ENCODE data around the gene ASS1.

The ASS1 gene

GRCh38 chr9:130473009-130473408, 28.2 kb downstream of the ASS1 start:
- Histone ChIP-seq H3K9me3 (ENCODE audit: control insufficient read depth, insufficient read depth, low read length) (no peaks in the 10 kb centered on the region), H3K4me3 (ENCODE audit: low read depth, low read length) (no peak overlapping the region), H3K9ac (ENCODE audit: low read depth, low read length) (no peak overlapping the region), H3K36me3 (ENCODE audit: control insufficient read depth, insufficient read depth, low read length) (no peaks in the 10 kb centered on the region), H3K4me1 (ENCODE audit: control insufficient read depth, insufficient read depth, low read length) (peaks cover 10% of the 10 kb centered on the region), H3K27me3 (ENCODE audit: control insufficient read depth, insufficient read depth, low read length) (no peaks in the 10 kb centered on the region)

- Histone ChIP-seq H3K36me3 (ENCODE audit: control insufficient read depth, insufficient read depth, low read length) (no peaks in the 10 kb centered on the region), H3K4me3 (ENCODE audit: low read depth, low read length) (no peak overlapping the region), H3K27me3 (ENCODE audit: control insufficient read depth, insufficient read depth, low read length) (no peaks in the 10 kb centered on the region), H3K9me3 (ENCODE audit: control insufficient read depth, insufficient read depth, low read length) (no peaks in the 10 kb centered on the region), H3K9ac (ENCODE audit: low read depth, low read length) (no peak overlapping the region), H3K4me1 (ENCODE audit: control insufficient read depth, insufficient read depth, low read length) (peaks cover 10% of the 10 kb centered on the region)
Measured at GRCh38 chr9:130473566-130473965, 28.8 kb downstream of the ASS1 start.

- no peaks in the 10 kb centered on the region for H3K9me3 ChIP-seq (ENCODE audit: control insufficient read depth, insufficient read depth, low read length)
- H3K4me3 ChIP-seq (ENCODE audit: low read depth, low read length), result no peak overlapping the region
- H3K4me1 ChIP-seq (ENCODE audit: control insufficient read depth, insufficient read depth, low read length), result peaks cover 10% of the 10 kb centered on the region
- no peaks in the 10 kb centered on the region for H3K27me3 ChIP-seq (ENCODE audit: control insufficient read depth, insufficient read depth, low read length)
- H3K9ac ChIP-seq (ENCODE audit: low read depth, low read length), result peak overlapping the region; percentile 37
- H3K36me3 ChIP-seq (ENCODE audit: control insufficient read depth, insufficient read depth, low read length), result no peaks in the 10 kb centered on the region
Measured at GRCh38 chr9:130474106-130474505, 29.3 kb downstream of the ASS1 start.

DNA sequence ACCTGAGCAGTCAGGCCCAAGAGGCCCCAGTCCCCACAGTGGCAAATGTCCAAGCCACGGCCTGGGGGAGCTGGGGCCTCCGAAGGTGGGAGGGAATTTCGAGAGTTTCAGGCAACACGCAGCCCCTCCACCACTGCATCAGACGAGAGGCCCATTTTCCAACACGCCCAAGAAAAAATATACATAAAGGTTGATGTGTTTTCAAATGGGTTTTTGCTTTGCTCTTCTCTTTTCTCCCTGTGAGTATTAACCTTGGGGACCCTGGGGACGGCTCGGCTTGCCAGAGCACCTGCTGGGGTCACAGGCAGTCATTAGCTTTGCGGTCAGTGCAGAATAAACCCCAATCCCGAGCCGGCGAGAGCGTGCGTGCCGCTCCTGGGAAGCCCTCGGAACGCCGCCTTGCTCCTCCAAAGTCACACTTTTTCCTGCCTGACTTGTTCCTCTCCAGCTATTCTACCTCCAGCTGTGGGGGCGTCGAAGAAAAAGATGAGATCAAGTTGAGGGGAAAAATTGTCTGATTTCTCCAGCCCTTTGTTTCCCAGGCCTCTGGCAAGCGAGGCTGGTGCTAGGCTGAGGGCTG, 31.5 kb downstream of the ASS1 start:
- no peak overlapping the region for H3K4me3 ChIP-seq (ENCODE audit: low read depth, low read length)
- H3K36me3 ChIP-seq (ENCODE audit: control insufficient read depth, insufficient read depth, low read length), result peaks cover 8% of the 10 kb centered on the region
- no peaks in the 10 kb centered on the region for H3K27me3 ChIP-seq (ENCODE audit: control insufficient read depth, insufficient read depth, low read length)
- no peaks in the 10 kb centered on the region for H3K9me3 ChIP-seq (ENCODE audit: control insufficient read depth, insufficient read depth, low read length)
- H3K4me1 ChIP-seq (ENCODE audit: control insufficient read depth, insufficient read depth, low read length), result peaks cover 10% of the 10 kb centered on the region
- no peak overlapping the region for H3K9ac ChIP-seq (ENCODE audit: low read depth, low read length)

GRCh38 chr9:130477564-130477963, 32.8 kb downstream of the ASS1 start:
- Histone ChIP-seq H3K4me1 (ENCODE audit: control insufficient read depth, insufficient read depth, low read length) (peaks cover 10% of the 10 kb centered on the region), H3K9ac (ENCODE audit: low read depth, low read length) (no peak overlapping the region), H3K4me3 (ENCODE audit: low read depth, low read length) (no peak overlapping the region), H3K9me3 (ENCODE audit: control insufficient read depth, insufficient read depth, low read length) (no peaks in the 10 kb centered on the region), H3K27me3 (ENCODE audit: control insufficient read depth, insufficient read depth, low read length) (no peaks in the 10 kb centered on the region), H3K36me3 (ENCODE audit: control insufficient read depth, insufficient read depth, low read length) (peaks cover 8% of the 10 kb centered on the region)

DNA sequence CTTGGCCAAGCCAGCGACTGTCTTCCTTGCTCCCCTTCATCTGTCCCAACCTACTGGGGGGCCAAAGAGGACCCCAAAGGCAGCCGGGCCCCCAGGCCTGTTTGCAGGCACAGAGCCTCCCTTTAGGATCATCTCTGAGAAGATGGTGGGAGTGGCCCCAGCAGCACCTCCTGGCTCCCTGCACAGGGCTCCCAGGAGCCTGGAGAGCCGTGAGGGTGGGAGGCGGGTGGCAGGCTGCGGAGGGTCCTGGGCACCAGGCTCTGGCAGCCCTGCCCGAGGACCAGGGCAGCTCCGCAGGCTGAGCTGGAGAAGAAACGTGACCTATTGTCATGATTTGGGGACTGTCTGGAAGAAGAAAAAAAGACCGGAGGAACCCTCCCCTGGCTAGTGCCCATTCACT, 33.4 kb downstream of the ASS1 start:
- H3K9ac ChIP-seq (ENCODE audit: low read depth, low read length), result no peak overlapping the region
- no peaks in the 10 kb centered on the region for H3K9me3 ChIP-seq (ENCODE audit: control insufficient read depth, insufficient read depth, low read length)
- no peaks in the 10 kb centered on the region for H3K27me3 ChIP-seq (ENCODE audit: control insufficient read depth, insufficient read depth, low read length)
- peaks cover 8% of the 10 kb centered on the region for H3K36me3 ChIP-seq (ENCODE audit: control insufficient read depth, insufficient read depth, low read length)
- peaks cover 10% of the 10 kb centered on the region for H3K4me1 ChIP-seq (ENCODE audit: control insufficient read depth, insufficient read depth, low read length)
- no peak overlapping the region for H3K4me3 ChIP-seq (ENCODE audit: low read depth, low read length)

GRCh38 chr9:130478736-130479575, 34.2 kb downstream of the ASS1 start:
- H3K4me1 ChIP-seq (ENCODE audit: control insufficient read depth, insufficient read depth, low read length), result peaks cover 6% of the 10 kb centered on the region
- peaks cover 8% of the 10 kb centered on the region for H3K36me3 ChIP-seq (ENCODE audit: control insufficient read depth, insufficient read depth, low read length)
- no peaks in the 10 kb centered on the region for H3K9me3 ChIP-seq (ENCODE audit: control insufficient read depth, insufficient read depth, low read length)
- no peak overlapping the region for H3K9ac ChIP-seq (ENCODE audit: low read depth, low read length)
- no peak overlapping the region for H3K4me3 ChIP-seq (ENCODE audit: low read depth, low read length)
- H3K27me3 ChIP-seq (ENCODE audit: control insufficient read depth, insufficient read depth, low read length), result no peaks in the 10 kb centered on the region

GRCh38 chr9:130479587-130479986, 34.8 kb downstream of the ASS1 start:
- H3K9ac ChIP-seq (ENCODE audit: low read depth, low read length), result no peak overlapping the region
- H3K27me3 ChIP-seq (ENCODE audit: control insufficient read depth, insufficient read depth, low read length), result no peaks in the 10 kb centered on the region
- no peak overlapping the region for H3K4me3 ChIP-seq (ENCODE audit: low read depth, low read length)
- no peaks in the 10 kb centered on the region for H3K9me3 ChIP-seq (ENCODE audit: control insufficient read depth, insufficient read depth, low read length)
- peaks cover 1% of the 10 kb centered on the region for H3K4me1 ChIP-seq (ENCODE audit: control insufficient read depth, insufficient read depth, low read length)
- H3K36me3 ChIP-seq (ENCODE audit: control insufficient read depth, insufficient read depth, low read length), result peaks cover 8% of the 10 kb centered on the region

DNA sequence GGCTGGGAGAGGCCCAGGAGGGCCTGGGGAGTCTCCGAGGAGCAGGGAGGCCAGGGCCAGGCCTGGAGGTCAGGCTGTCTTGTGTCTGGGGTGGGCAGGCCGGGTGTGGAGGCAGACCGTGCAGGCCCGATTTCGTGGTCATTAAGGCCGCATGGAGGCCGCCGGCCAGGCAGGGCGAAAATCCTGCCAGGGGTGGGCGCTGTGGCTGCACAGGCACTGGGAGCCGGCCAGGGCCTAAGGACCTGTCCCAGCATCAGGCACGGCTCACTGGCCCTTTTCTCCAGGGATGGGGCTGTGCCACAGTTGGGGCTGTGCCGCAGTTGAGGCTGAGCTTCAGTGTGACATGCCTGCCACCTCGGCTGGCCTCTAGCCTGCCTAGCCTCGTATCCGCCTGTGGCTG, 35.9 kb downstream of the ASS1 start:
- Histone ChIP-seq H3K36me3 (ENCODE audit: control insufficient read depth, insufficient read depth, low read length) (peaks cover 8% of the 10 kb centered on the region), H3K4me1 (ENCODE audit: control insufficient read depth, insufficient read depth, low read length) (no peaks in the 10 kb centered on the region), H3K9ac (ENCODE audit: low read depth, low read length) (no peak overlapping the region), H3K27me3 (ENCODE audit: control insufficient read depth, insufficient read depth, low read length) (no peaks in the 10 kb centered on the region), H3K9me3 (ENCODE audit: control insufficient read depth, insufficient read depth, low read length) (no peaks in the 10 kb centered on the region), H3K4me3 (ENCODE audit: low read depth, low read length) (no peak overlapping the region)

GRCh38 chr9:130482463-130482862, 37.7 kb downstream of the ASS1 start:
- Histone ChIP-seq H3K4me1 (ENCODE audit: control insufficient read depth, insufficient read depth, low read length) (no peaks in the 10 kb centered on the region), H3K4me3 (ENCODE audit: low read depth, low read length) (no peak overlapping the region), H3K9me3 (ENCODE audit: control insufficient read depth, insufficient read depth, low read length) (no peaks in the 10 kb centered on the region), H3K27me3 (ENCODE audit: control insufficient read depth, insufficient read depth, low read length) (no peaks in the 10 kb centered on the region), H3K36me3 (ENCODE audit: control insufficient read depth, insufficient read depth, low read length) (peaks cover 8% of the 10 kb centered on the region), H3K9ac (ENCODE audit: low read depth, low read length) (no peak overlapping the region)

GRCh38 chr9:130483371-130483971, 38.7 kb downstream of the ASS1 start:
- H3K9me3 ChIP-seq (ENCODE audit: control insufficient read depth, insufficient read depth, low read length), result no peaks in the 10 kb centered on the region
- H3K9ac ChIP-seq (ENCODE audit: low read depth, low read length), result no peak overlapping the region
- no peaks in the 10 kb centered on the region for H3K4me1 ChIP-seq (ENCODE audit: control insufficient read depth, insufficient read depth, low read length)
- H3K36me3 ChIP-seq (ENCODE audit: control insufficient read depth, insufficient read depth, low read length), result peaks cover 8% of the 10 kb centered on the region
- no peak overlapping the region for H3K4me3 ChIP-seq (ENCODE audit: low read depth, low read length)
- no peaks in the 10 kb centered on the region for H3K27me3 ChIP-seq (ENCODE audit: control insufficient read depth, insufficient read depth, low read length)
